ENCODE data around the gene TRPC3.
"Not testable (repeated sequence)": the region's sequence is repeated elsewhere in the genome, so short reads cannot be mapped to it uniquely, and the experiment has no call there.

TRPC3 gene

DNA sequence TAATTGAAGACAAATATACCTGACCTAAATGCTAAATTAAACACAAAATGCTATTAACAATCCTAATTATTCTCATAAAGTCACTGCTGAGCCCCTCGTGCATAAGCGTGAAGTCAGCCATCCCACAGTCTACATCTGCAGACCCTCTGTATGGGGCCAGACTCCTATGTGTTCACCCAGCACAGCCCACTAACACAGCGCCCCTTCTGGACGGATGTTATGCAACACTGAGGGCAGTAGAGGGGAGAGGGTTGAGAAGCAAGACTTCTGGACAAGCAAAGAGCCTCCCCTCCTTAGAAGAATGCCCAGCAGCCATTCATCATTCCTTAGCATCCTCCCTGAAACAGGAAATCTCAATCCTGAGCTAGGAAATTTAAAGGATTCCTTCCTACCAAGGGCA lies 7.9 kb downstream of the TRPC3 start:
- DNase-seq, result no peak

DNA sequence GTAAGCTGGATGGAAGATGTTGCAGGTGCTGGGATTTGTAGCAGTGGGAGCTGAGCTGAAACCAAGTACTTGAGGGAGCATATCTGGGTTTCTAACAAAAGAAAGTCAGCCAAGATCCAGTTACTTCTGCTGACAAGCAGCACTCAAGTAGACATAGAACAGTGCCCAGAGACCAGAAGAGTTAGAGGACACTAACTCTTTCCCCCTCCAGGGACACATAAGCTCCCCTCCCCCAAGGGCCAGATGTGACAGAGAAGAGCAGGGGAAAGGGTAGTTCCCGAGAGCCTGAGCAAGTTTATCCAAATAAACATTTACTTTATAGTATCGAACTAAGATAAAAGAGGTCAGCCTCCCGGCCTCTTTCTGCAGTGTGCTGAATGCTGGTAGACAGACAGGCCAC lies 12.2 kb downstream of the TRPC3 start:
- DNase-seq, result no peak

DNA sequence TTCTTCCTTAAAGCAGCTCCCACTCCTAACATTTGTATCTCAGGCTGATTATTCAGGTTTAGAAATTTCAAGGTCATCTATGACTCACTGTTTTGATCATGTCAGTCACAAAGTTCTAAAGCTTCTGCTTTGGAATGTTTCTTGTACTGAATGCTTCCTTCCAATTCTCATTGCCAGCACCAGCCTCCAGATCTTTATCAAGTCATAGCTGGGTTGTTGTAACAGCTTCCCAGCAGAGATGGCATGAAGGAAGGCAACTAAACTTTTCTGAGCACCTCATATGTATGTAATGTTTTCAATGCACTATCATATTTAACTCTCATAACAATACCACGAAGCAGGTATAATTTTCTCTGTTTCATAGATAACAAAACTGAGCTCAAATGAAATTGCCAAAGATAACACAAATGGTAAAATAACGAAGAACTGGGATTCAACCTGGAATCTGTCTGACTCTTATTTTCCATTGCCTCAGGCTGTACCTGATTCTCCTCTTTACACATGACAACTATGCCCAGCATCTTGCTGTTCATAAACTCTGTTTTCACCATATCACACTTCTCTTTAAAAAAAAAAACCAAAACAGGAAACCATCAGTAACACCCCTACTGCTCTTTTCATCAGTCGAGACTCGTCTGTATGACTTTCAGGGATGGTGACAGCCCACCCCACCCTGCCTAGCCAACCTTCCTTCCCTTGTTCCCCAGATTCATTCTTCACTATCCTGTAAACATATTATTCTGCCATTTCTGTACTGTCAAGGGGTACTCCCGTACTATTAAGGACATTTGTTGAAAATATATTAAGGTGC lies 13.4 kb downstream of the TRPC3 start:
- no peak for DNase-seq

DNA sequence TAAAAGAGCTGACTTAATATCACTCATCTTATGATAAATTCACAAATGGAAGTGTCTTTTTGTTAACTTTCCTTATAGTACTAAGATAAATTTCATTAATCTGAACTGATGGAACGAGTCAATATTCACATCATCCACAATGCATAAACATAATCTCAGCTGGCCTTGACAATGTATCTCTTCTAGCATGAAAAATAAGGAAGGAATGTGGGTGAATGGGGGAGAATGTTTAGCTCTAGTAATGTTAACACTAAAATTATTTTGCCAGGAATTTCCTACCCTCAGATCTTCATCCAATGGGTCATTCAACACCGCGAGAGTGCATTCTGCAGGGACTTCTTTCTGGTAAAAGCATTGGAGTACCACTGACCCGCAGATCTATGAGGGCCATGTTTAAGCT lies 15.8 kb downstream of the TRPC3 start:
- no peak for DNase-seq

DNA sequence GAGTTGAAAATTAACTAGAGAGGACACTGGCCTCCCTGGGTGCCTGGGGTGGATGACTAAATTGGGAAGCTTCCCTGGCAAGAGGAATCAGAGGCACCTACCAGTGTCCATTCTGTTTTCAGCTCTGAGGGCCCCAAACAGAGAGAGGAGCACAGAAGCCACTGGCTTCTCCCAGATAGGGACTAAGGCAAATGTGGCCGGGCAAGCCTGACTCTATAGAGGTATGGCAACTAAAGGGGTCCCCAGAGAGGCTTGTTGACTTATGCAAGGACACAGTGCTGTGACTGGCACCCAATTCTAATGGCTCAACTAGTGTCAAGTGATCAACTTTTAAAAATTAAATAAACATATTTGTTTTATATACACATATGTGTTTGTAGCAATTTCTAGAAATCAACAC lies 17.2 kb downstream of the TRPC3 start:
- no peak for DNase-seq

DNA sequence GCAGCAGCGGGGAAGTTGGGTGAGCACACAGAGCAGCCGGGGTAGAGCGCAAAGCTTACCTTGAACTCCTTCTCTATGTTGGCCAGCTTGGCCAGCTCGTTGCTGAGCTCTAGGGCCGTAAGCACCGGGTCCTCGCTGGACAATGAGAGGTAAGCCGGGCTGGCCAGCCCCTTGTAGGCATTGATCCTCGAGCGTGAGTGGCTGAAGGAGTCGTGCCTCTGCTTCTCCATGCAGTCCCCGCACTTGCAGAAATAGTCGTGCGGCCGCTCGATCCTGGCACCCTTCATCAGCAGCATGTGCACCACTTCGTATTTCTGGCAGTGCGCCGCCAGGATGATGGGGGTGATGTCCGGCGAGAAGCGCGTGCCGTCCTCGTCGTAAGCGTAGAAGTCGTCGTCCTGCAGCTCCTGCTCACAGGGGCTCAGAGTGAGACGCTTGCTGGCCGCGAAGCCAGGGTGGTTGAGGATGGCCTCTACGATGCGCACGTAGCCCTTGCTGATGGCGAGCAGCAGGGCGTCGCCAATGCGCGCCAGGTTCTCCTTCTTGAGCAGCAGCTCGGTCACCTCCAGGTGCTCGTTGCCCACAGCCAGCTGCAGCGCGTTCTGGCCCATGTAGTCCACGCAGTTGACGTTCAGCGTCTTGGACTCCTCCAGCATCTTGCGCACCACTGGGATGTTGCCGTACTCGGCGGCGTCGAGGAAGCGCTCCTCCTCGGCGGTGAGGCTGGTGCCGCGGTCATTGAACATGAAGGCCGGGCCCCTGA lies 19.5 kb downstream of the TRPC3 start:
- DNase-seq, result no peak

DNA sequence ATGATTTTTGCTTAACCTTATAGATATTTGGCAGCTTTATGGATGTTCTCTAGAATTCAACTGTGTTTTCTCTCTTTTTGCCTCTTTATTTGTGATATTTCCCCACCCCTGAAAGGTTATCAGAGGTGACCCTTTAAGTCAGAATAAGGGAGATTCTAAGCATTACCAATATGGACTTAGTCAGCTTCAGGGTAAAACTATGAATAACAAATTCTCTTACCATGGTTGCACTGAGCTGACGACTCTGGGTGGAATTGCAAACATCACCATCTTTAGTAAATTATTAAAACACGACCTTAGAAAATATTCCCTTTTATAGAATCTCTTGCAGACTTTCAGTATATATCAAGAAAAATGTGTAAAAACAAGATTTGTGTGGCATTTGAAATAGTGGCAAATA lies 21.6 kb downstream of the TRPC3 start:
- DNase-seq, result no peak

DNA sequence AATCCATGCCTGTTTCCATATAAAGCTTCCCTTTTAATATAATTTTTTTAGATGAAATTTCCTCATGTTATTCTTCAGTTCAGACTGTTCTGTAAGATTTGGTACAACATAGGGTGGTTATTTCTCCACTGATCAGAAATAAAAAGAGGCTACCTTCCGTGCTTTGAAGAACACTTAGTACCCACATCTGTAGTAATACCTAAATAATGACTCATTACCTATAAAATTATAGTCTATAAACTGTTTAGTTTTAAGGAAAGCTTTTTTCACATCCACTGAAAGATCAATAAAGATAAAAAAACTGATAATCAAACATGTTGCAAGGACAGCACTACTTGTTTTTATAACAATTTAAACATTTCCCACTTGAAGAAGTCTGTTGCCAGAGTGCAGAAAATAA lies 23.9 kb downstream of the TRPC3 start:
- no peak for DNase-seq

DNA sequence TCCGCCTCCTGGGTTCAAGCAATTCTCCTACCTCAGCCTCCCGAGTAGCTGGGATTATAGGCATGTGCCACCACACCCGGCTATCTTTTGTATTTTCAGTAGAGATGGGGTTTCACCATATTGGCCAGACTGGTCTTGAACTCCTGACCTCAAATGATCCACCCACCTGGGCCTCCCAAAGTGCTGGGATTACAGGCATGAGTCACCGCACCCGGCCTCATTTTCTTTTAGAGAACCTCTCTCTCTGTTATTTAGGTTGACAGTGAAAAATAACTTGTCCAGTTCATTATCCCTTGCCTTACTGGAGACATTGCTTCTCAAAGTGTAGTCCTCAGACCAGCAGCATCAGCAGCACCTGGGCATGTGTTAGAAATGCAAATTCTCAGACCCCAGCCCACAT lies 25.4 kb downstream of the TRPC3 start:
- not testable (repeated sequence) for DNase-seq

DNA sequence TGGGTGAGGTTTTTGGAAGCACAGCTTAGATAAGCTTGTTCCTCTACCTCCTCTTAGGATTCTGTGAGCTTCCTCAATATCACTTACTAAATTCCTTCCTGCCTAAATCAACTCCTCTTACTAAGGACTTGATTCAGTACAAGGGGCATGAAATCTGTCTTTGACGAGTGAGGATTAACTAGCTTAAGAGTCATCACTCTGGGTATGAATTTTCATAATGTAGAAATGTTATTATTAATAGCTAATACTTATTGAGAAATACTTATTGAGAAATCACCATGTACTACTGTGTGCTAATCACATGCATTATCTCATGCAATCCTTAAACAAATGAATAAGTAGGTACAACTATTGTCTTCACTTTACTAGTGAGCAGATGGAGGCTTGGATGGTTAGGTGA lies 28.6 kb downstream of the TRPC3 start:
- DNase-seq, result peak in 1 of 3 donors; percentile 8

DNA sequence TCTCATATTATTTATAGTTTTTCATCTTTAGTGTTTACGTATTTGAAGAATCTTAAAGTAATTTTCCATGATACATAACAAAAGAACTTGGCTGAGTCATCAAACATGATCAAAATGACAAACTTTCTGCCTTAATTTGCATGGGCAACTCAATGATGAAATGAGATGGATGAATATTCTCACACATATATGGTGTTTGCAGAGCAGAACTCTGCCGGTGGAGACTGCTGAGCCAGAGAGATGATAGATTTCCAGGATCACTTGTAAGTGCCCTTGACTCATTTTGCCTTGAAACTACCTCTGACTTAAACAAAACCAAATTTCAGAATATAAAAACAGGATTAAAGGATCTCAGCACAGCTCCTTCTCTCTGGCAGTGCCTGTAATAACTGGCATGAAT lies 38.2 kb downstream of the TRPC3 start:
- DNase-seq, result no peak

DNA sequence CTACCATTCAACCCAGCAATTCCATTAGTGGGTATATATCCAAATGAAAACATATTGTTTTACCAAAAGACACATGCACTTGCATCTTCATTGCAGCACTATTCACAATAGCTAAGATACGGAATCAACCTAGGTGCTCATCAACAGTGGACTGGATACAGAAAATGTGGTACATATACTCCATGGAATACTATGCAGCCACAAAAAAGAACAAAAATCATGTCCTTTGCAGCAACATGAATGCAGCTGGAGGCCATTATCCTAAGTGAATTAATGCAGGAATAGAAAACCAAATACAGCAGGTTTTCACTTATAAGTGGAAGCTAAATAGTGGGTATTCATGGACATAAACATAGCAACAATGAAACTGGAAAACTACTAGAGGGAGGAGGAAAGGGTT lies 43.5 kb downstream of the TRPC3 start:
- no peak for DNase-seq

DNA sequence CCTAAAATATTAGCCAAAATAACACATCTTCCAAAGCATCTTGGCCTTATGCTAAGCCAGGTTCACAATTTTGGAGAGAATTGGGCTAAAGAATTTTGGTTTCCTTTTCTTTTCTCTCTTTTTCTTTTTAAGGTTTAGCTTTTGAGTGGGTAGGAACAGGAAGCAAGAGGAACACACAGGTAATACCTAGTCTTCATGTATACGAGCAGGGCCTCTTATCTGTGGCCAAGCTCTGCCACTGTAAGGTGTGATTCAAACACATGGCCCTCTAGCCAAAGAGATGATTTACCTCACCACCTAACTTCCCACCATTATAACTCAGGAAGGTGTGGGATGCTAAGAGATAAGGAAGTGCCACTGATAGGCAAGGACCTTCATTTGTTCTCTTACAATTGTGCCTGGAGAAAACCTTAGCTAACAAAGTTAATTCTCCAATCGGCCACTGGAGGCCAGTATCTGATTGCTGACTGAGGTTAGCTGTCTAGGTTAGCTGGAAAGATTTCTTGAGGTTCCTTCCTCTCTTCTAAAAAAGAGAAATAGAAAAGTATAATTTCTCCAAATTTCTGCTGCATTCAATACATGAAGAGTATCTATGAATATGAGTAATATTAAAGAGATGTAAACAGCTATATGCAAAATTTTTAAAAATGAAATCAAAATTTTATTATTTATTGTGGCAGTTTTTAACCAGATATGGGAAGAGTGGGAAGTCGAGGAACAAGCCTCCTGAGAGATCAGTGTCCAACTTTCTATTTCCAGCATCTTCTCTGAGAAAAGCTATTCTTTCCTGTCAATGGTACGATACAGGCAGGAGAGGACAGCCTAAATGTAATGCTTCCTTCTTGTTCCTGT lies 51.5 kb downstream of the TRPC3 start:
- peak; percentile 68 to 72 (median 69) for DNase-seq

DNA sequence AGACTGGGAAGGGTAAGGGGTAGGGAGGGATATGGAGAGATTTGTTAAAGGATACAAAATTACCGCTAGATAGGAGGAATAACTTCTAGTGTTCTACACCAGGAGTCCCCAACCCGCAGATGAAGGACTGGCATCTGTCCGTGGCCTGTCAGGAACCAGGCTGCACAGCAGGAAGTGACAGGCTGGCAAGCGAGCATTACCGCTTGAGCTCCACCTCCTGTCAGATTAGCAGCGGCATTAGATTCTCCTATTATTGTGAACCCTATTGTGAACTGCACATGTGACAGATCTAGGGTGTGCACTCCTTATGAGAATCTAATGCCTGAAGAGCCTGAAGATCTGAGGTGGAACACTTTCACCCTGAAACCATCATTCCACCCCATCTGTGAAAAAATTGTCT lies 53.7 kb downstream of the TRPC3 start:
- DNase-seq, result peak in 1 of 3 donors; percentile 11

DNA sequence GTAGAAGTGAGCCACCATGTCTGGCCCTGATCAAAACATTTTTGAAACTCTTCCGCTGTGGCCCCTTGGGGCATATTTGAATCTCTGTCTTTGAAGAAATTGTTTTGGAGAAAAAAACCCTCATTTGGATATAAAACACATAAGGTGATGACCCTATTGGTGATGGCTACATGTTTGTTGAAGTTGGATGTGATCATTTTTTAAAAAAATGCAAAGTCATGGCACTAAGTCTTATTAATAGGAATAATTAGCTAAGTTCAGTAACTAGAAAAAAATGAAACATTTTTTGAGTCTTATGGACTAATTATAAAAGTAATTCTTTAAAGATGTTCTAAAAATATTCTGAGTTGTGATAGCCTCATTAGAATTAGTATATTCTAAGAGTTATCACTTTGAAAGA lies 63.7 kb downstream of the TRPC3 start:
- DNase-seq, result no peak

DNA sequence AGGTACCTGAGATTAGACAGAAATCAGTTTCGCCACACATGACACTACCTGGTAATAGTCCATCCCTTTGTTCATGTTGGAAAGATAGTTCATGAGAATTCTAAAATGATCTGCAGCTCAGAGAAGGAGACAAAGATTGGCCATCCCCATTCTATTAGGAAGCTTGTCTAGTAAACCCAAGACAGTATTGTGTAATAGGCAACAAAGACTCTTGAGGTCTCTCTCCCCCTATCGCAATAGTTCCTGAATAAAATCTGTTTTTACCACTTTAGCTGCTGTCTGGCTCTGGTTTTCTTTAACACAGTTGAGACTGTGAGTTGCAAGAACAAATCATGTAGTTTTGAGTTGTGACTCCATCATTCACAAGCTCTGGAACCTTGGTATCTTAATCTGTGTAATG lies 66.7 kb downstream of the TRPC3 start:
- DNase-seq, result no peak

DNA sequence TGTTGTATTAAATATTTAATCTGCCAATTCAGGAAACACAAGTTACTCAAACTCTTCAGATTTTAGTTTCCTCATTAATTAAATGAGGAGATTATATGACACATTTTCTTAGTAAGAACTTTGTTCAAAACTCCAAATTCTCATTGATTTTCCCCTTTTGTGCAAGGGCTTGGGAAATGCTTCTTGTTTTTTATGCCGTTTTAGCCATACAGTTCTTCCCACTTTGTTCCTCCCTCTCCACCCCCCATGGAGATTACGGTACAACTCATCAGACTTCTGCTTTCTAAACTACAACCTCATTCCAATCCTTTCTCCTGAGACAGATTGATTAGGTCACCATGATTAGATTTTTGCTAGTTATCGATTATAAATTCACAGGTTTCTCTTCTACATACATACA lies 70.7 kb downstream of the TRPC3 start:
- peak; percentile 76 to 82 (median 76) for DNase-seq

DNA sequence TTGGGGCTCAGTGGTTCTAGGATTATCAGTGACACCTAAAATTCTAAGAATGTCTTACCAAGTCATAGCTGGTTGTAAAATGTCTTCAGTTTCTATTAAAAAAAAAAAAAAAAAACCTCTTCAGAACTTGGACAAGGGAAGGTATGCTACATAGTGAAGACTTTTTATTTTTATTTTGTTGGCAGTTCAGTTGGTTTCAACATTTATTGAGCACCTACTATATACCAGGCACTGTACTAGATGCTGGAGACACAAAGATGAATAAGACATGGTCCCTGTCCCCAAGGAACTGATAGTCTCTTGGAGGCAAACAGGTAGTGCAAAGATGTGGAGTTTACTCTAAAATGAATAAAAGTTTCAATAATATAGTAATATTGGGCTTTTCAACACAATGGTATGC lies 72.7 kb downstream of the TRPC3 start:
- DNase-seq, result no peak

DNA sequence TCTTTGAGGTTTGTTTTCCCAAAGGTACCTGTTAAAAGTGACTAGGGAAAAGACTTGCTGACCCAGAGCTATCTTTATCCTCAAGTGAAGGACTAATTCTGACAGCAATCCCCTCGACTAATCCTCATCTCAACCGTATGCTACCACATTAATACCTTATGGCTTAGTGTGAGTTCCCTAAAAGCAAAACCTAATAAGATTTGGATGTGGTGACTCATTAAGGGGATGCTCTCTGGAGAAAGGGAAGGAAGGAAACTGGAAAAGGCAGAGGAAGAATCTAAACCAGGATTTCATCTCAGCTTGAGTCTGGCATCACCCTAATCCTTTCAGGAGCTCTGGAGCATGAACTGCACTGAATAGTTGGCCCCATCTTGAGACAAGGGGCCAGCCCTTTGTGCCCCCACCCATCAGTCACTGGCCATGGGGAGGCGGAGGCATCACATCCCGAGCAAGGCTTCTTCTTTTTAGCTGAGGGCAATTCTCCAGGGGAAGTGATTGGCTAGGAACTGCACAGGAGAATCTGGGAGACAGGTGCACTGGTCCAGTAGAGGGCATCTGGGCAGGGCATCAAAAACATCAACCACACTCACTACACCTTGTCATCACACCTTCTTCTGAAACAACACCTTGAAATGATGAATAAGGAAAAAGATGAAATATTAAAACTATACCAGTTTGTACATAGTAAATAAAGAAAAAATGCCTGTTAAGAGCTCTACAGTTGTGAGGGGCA lies 74.7 kb downstream of the TRPC3 start:
- no peak for DNase-seq

DNA sequence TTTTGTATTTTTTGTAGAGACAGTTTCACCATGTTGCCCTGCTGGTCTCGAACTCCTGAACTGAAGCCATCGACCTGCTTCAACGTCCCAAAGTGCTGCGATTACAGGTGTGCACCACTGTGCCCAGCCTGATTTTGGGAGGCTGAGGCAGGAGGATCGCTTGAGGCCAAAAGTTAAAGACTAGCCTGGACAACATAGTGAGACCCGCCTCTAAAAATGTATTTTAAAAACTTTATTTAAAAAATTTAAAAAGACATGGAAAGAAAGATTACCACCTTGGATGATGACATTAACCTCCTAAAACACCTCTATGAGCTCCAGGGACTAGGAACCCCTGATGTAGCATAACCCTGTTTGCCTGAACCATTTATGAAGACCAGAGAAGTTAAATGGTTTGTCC lies 75.8 kb downstream of the TRPC3 start:
- no peak for DNase-seq

DNA sequence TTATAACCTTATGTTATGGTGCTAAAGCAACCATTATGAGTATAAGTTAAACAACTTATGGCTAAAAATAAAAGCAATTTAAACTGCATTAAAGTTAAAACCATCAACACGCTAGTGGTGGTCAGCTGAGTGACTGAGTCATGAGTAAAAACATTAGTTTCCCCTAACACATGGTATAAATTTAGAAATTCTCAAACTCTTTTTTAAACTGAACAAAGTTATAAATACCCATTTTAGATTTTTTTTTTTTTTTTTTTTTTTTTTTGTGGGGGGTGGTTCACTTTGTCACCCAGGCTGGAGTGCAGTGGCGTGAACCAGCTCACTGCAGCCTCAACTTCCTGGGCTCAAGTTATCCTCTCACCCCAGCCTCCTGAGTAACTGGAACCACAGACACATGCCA lies 76.2 kb downstream of the TRPC3 start:
- no peak for DNase-seq

DNA sequence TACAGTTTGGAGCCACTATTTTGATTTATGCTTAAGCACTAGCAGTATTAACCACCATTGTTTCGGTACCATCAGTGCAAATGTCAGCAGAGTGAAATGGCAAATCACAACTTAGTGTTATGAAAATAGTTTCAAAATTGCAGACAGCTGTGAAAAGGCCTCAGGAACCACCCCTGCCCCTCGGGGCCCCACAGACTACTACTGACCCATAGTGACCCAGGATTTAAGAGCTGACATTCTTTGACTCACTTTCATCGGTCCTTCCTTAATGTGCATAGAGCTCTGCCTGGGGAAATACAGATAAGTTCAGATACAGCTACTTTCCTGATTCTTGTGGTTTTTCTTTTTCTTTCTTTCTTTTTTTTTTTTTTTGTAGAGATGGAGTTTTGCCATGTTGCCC lies 78.3 kb downstream of the TRPC3 start:
- no peak for DNase-seq

All from suppressor macrophage treated with lipopolysaccharide for 1 hour (primary cell).